Measurements from ENCODE around the gene ZNF888. TPM values are rescaled to one million over a fixed set of nuclear protein-coding genes. Genes with fewer than 3 reads are reported as not detected.
"Not testable (repeated sequence)": the region's sequence is repeated elsewhere in the genome, so short reads cannot be mapped to it uniquely, and the experiment has no call there.

Gene ZNF888
- total RNA-seq, 2 experiments from 2014 or later = 8.5 to 9.0 TPM

- DNase-seq (ENCODE audit: low spot score) = no peak
- POLR2A ChIA-PET = interaction anchor here (0.7 kb wide), 1 partner anchor 10 kb away, joined by 3 read pairs; no protein-coding TSS in a partner anchor
- CTCF ChIA-PET (ENCODE audit: unreplicated experiment) = no interaction called here
- Histone ChIP-seq H3K9me2 (ENCODE audit: insufficient read depth, low read length) (no peaks in the 10 kb centered on the region), H3K4me2 (ENCODE audit: low read length) (no peak overlapping the region), H4K20me1 (ENCODE audit: insufficient read depth, low read length) (no peaks in the 10 kb centered on the region), H3K4me1 (ENCODE audit: insufficient read depth, low read length, poor library complexity, severe bottlenecking) (peaks cover 20% of the 10 kb centered on the region), H3K36me3 (ENCODE audit: insufficient read depth, low read length) (peaks cover 17% of the 10 kb centered on the region), H2AFZ (ENCODE audit: low read length) (no peak overlapping the region), H3K4me3 (ENCODE audit: low read depth, low read length, poor library complexity, severe bottlenecking) (no peak overlapping the region), H3K79me2 (ENCODE audit: insufficient read depth, low read depth, low read length) (peaks cover 5% of the 10 kb centered on the region; the same call in 1 of the 2 replicates), H3K27ac (ENCODE audit: low read depth, low read length, poor library complexity, severe bottlenecking) (no peak overlapping the region), H3K9me3 (ENCODE audit: low read length) (no peaks in the 10 kb centered on the region)
- intact Hi-C loops (cut with micrococcal nuclease; ENCODE audit: unreplicated experiment) = no loop called here
- no TSS peak for BruUV-seq (replicated peaks)
- no peak for TF ChIP-seq CTCF (conservative IDR thresholded peaks at IDR 0.05; ENCODE audit: low read length)
- no peak for TF ChIP-seq EZH2phosphoT487 (IDR thresholded peaks at IDR 0.05; ENCODE audit: borderline replicate concordance, low read depth, low read length)
Measured at GRCh38 chr19:52901842-52902241, 21.4 kb downstream of the ZNF888 start.

- H2AFZ ChIP-seq (ENCODE audit: low read length); DNase-seq (ENCODE audit: low spot score); CTCF ChIA-PET (ENCODE audit: unreplicated experiment); H3K27ac ChIP-seq (ENCODE audit: low read depth, low read length, poor library complexity, severe bottlenecking); H3K4me3 ChIP-seq (ENCODE audit: low read depth, low read length, poor library complexity, severe bottlenecking); POLR2A ChIA-PET; H3K9me2 ChIP-seq (ENCODE audit: insufficient read depth, low read length); BruUV-seq (replicated peaks); H3K4me2 ChIP-seq (ENCODE audit: low read length); H3K9me3 ChIP-seq (ENCODE audit: low read length); H4K20me1 ChIP-seq (ENCODE audit: insufficient read depth, low read length); intact Hi-C loops (cut with micrococcal nuclease; ENCODE audit: unreplicated experiment); H3K4me1 ChIP-seq (ENCODE audit: insufficient read depth, low read length, poor library complexity, severe bottlenecking): not testable (repeated sequence)
- peaks cover 18% of the 10 kb centered on the region for H3K36me3 ChIP-seq (ENCODE audit: insufficient read depth, low read length)
- peaks cover 20% of the 10 kb centered on the region; the same call in 1 of the 2 replicates for H3K79me2 ChIP-seq (ENCODE audit: insufficient read depth, low read depth, low read length)
Measured at GRCh38 chr19:52898596-52898995, 24.6 kb downstream of the ZNF888 start.

GRCh38 chr19:52898101-52898500 is 25.1 kb downstream of the ZNF888 start:
- intact Hi-C loops (cut with micrococcal nuclease; ENCODE audit: unreplicated experiment) = no loop called here

More at GRCh38 chr19:52898101-52898500, 25.1 kb downstream of the ZNF888 start:
- Histone ChIP-seq H3K9me3 (ENCODE audit: low read length) (no peaks in the 10 kb centered on the region), H3K36me3 (ENCODE audit: insufficient read depth, low read length) (peaks cover 23% of the 10 kb centered on the region), H3K27ac (ENCODE audit: low read depth, low read length, poor library complexity, severe bottlenecking) (no peak overlapping the region), H3K4me1 (ENCODE audit: insufficient read depth, low read length, poor library complexity, severe bottlenecking) (peaks cover 5% of the 10 kb centered on the region), H3K9me2 (ENCODE audit: insufficient read depth, low read length) (no peaks in the 10 kb centered on the region), H4K20me1 (ENCODE audit: insufficient read depth, low read length) (no peaks in the 10 kb centered on the region), H3K4me3 (ENCODE audit: low read depth, low read length, poor library complexity, severe bottlenecking) (no peak overlapping the region), H3K4me2 (ENCODE audit: low read length) (no peak overlapping the region), H3K79me2 (ENCODE audit: insufficient read depth, low read depth, low read length) (peaks cover 20% of the 10 kb centered on the region; the same call in 1 of the 2 replicates), H2AFZ (ENCODE audit: low read length) (peak overlapping the region; percentile 69)
- ChIA-PET CTCF (ENCODE audit: unreplicated experiment) (no interaction called here), POLR2A (interaction anchor here (0.6 kb wide), 1 partner anchor 45 kb away, joined by 3 read pairs; no protein-coding TSS in a partner anchor)
- TF ChIP-seq CTCF (conservative IDR thresholded peaks at IDR 0.05; ENCODE audit: low read length) = no peak
- TF ChIP-seq EZH2phosphoT487 (IDR thresholded peaks at IDR 0.05; ENCODE audit: borderline replicate concordance, low read depth, low read length) = no peak
- BruUV-seq (replicated peaks) = no TSS peak
- no peak for DNase-seq (ENCODE audit: low spot score)

All from OCI-LY7 (cell line).